ENCODE data around the gene ARVCF. TPM values are rescaled to one million over a fixed set of nuclear protein-coding genes. Genes with fewer than 3 reads are reported as not detected.

The ARVCF gene
- total RNA-seq, 1 experiment from 2014 or later, result 8.4 TPM

GRCh38 chr22:19963863-19964642 lies 52.6 kb downstream of the ARVCF start:
- no peak for DNase-seq (ENCODE audit: low read depth)

GRCh38 chr22:19962909-19963806 lies 53.5 kb downstream of the ARVCF start:
- DNase-seq (ENCODE audit: low read depth), result peak; percentile 81

GRCh38 chr22:19962246-19962908 lies 54.2 kb downstream of the ARVCF start:
- peak; percentile 78 for DNase-seq (ENCODE audit: low read depth)

- DNase-seq (ENCODE audit: low read depth), result no peak
Measured at GRCh38 chr22:19961868-19962245, 54.8 kb downstream of the ARVCF start.

GRCh38 chr22:19961201-19961580 lies 55.4 kb downstream of the ARVCF start:
- no peak for DNase-seq (ENCODE audit: low read depth)

- no peak for DNase-seq (ENCODE audit: low read depth)
Measured at GRCh38 chr22:19960491-19961200, 56.0 kb downstream of the ARVCF start.

- no peak for DNase-seq (ENCODE audit: low read depth)
Measured at GRCh38 chr22:19959587-19960490, 56.8 kb downstream of the ARVCF start.

GRCh38 chr22:19959043-19959586 lies 57.5 kb downstream of the ARVCF start:
- DNase-seq (ENCODE audit: low read depth), result no peak

GRCh38 chr22:19958083-19959042 lies 58.3 kb downstream of the ARVCF start:
- DNase-seq (ENCODE audit: low read depth), result no peak

- no peak for DNase-seq (ENCODE audit: low read depth)
Measured at GRCh38 chr22:19957445-19957844, 59.2 kb downstream of the ARVCF start.

GRCh38 chr22:19955241-19956128 lies 61.1 kb downstream of the ARVCF start:
- DNase-seq (ENCODE audit: low read depth), result no peak

- DNase-seq (ENCODE audit: low read depth), result no peak
Measured at GRCh38 chr22:19951346-19951745, 65.3 kb downstream of the ARVCF start.

- no peak for DNase-seq (ENCODE audit: low read depth)
Measured at GRCh38 chr22:19948057-19948760, 68.4 kb downstream of the ARVCF start.

- DNase-seq (ENCODE audit: low read depth), result peak; percentile 72
Measured at GRCh38 chr22:19943082-19944026, 73.3 kb downstream of the ARVCF start.

GRCh38 chr22:19942157-19943081 lies 74.2 kb downstream of the ARVCF start:
- no peak for DNase-seq (ENCODE audit: low read depth)
